Breast epithelium (tissue), 3 donors: ENCODE results near the gene ANKRD11.

ENCODE experiments used
- CTCF ChIP-seq, 3 donors: fragments of 450-650 bp; IDR thresholded peaks; one replicate each; pipeline ENCODE4 v1.5.1; 2016 to 2017; ENCODE audit warnings: antibody characterized with exemption in 3 of 3, mild to moderate bottlenecking in 3 of 3, moderate library complexity in 3 of 3
- POLR2AphosphoS5 ChIP-seq, 3 donors: sonication (generic); formaldehyde crosslinking; IDR thresholded peaks; one replicate each; pipeline ENCODE4 v1.6.1; 2017; ENCODE audit warnings: antibody characterized with exemption in 3 of 3

- TF ChIP-seq CTCF (IDR thresholded peaks at IDR 0.05), result no peak
- TF ChIP-seq POLR2AphosphoS5 (IDR thresholded peaks at IDR 0.05), result no peak
Measured at GRCh38 chr16:89297156-89297874, 193.0 kb downstream of the ANKRD11 start.
